ENCODE data around the gene MGME1. TPM values are rescaled to one million over a fixed set of nuclear protein-coding genes. Genes with fewer than 3 reads are reported as not detected.

MGME1 gene
- total RNA-seq, 1 donor from 2014 or later = 4.8 TPM

DNA sequence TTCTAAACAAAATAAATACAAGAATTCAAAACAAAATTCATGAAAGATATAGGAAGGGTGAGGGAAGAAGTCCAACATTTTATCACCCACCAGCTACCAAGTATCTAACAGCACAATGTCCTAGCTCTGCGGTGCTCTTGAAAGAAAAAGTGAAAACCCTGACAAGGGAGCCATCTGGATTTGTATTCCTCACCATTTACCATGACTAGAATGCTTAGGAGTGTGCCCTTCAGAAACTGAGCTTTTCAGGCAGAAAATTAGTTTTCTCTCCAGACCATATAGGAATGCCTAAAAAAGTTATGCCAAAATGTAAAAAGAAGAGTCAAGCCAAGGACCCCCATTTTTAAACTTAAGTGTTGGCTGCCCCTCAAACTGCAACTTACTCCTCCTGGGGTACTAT, 4.7 kb upstream of the MGME1 start:
- Mint-ChIP-seq H3K27me3 (ENCODE audit: unreplicated experiment) (peaks cover 7% of the 10 kb centered on the region), H3K4me3 (ENCODE audit: unreplicated experiment) (no peak overlapping the region), H3K9me3 (ENCODE audit: unreplicated experiment) (peaks cover 7% of the 10 kb centered on the region), H3K36me3 (ENCODE audit: unreplicated experiment) (no peaks in the 10 kb centered on the region), H3K4me1 (ENCODE audit: low read depth, unreplicated experiment) (peaks cover 43% of the 10 kb centered on the region), H3K27ac (ENCODE audit: unreplicated experiment) (no peak overlapping the region)
- TF ChIP-seq, protein P1, sequence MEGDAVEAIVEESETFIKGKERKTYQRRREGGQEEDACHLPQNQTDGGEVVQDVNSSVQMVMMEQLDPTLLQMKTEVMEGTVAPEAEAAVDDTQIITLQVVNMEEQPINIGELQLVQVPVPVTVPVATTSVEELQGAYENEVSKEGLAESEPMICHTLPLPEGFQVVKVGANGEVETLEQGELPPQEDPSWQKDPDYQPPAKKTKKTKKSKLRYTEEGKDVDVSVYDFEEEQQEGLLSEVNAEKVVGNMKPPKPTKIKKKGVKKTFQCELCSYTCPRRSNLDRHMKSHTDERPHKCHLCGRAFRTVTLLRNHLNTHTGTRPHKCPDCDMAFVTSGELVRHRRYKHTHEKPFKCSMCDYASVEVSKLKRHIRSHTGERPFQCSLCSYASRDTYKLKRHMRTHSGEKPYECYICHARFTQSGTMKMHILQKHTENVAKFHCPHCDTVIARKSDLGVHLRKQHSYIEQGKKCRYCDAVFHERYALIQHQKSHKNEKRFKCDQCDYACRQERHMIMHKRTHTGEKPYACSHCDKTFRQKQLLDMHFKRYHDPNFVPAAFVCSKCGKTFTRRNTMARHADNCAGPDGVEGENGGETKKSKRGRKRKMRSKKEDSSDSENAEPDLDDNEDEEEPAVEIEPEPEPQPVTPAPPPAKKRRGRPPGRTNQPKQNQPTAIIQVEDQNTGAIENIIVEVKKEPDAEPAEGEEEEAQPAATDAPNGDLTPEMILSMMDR (IDR thresholded peaks at IDR 0.05; ENCODE audit: partially characterized antibody, unreplicated experiment) = no peak
- no peak for DNase-seq

DNA sequence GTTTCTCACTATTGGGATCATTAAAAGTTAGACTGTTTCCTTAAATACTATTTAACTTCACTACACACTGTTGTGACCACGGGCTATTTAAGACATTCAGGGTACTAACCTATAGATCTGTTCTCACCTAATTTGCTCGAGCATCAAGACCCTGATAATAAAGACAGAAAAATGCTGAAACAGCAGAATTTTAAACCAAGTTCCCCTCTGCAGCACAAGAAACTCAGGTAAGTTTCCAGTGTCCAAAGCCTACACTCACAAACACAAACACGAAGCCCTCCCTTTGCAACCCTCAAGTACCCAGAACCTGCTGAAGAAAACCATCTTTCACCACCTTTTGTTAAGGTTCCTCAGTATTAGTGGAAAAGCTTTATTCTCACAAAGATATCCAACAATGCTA, 4.2 kb upstream of the MGME1 start:
- H3K4me1 Mint-ChIP-seq (ENCODE audit: low read depth, unreplicated experiment) = peaks cover 38% of the 10 kb centered on the region
- H3K36me3 Mint-ChIP-seq (ENCODE audit: unreplicated experiment) = no peaks in the 10 kb centered on the region
- H3K4me3 Mint-ChIP-seq (ENCODE audit: unreplicated experiment) = peak overlapping the region; percentile 23
- TF ChIP-seq, protein P1 (IDR thresholded peaks at IDR 0.05; ENCODE audit: partially characterized antibody, unreplicated experiment) = no peak
- H3K9me3 Mint-ChIP-seq (ENCODE audit: unreplicated experiment) = peaks cover 10% of the 10 kb centered on the region
- no peak for DNase-seq
- peaks cover 8% of the 10 kb centered on the region for H3K27me3 Mint-ChIP-seq (ENCODE audit: unreplicated experiment)
- no peak overlapping the region for H3K27ac Mint-ChIP-seq (ENCODE audit: unreplicated experiment)

DNA sequence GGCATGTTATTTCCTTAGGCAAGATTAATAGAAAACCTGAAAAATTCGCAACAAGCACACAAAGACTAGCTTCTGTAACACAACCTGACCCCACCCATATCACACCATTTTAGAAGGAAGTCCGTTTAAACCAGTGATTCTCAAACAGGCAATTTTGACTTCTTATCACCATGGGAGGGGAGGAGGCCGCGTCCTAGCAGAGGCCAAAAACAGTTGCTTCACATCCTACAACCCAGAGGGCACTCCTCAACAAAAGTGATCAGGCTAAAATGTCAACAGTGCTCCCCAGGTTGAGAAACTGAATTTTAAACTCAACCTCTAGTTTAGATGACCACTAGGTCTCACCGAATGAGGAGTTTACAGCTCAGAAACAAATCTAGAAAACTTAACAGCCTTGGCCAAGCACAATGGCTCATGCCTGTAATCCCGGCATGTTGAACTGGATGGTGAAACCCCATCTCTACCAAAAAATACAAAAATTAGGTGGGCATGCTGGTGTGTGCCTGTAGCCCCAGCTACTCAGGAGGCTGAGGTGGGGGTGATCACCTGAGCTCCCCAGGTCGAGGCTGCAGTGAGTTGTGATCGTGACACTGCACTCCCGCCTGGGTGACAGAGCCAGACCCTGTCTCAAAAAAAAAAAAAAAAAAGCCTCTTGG, 3.6 kb upstream of the MGME1 start:
- H3K4me1 Mint-ChIP-seq (ENCODE audit: low read depth, unreplicated experiment) = peaks cover 40% of the 10 kb centered on the region
- H3K4me3 Mint-ChIP-seq (ENCODE audit: unreplicated experiment) = no peak overlapping the region
- H3K9me3 Mint-ChIP-seq (ENCODE audit: unreplicated experiment) = peaks cover 12% of the 10 kb centered on the region
- TF ChIP-seq, protein P1 (IDR thresholded peaks at IDR 0.05; ENCODE audit: partially characterized antibody, unreplicated experiment) = no peak
- peaks cover 12% of the 10 kb centered on the region for H3K27me3 Mint-ChIP-seq (ENCODE audit: unreplicated experiment)
- DNase-seq = no peak
- H3K27ac Mint-ChIP-seq (ENCODE audit: unreplicated experiment) = no peak overlapping the region
- no peaks in the 10 kb centered on the region for H3K36me3 Mint-ChIP-seq (ENCODE audit: unreplicated experiment)

DNA sequence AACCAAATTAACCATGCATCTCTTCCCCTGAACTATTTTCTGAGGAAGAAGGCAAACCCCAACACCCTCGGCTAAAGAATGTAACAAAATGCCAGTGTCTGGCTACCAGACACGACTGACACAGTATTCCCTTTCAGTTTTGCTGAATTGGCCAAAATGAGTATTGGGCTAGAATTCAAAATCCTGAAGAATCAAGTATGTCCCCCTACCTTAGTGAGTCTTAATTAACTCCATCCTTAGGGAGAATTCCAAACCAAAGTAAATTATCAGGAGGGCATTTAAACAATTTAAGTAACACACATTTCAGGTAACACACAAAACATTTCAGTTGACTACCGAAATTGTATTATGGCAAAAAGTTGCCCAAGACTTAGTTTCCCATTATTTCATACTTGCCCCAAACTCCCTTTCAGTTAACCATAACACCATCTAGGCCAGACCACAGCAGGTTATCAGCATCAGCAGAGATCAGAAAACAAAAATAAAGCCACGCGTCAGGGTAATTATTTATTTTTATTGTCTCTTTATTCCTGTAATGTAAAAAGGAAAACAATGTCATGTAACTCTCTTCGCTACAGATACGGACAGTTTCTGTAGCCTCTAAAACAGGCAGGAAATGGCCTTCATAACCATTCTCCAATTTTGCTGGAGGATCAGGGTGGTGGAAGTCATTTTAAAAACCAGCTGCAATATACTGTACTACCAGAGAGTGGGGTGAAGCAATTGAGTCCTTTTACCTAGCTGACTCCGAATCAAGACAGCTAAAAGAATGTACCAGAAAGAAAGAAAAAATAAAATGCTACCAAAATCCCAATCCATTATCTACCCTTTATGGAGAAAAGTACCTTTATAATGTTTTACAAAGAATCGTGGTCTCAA, 2.1 kb upstream of the MGME1 start:
- peaks cover 39% of the 10 kb centered on the region for H3K4me1 Mint-ChIP-seq (ENCODE audit: low read depth, unreplicated experiment)
- H3K36me3 Mint-ChIP-seq (ENCODE audit: unreplicated experiment) = no peaks in the 10 kb centered on the region
- peak overlapping the region; percentile 87 for H3K4me3 Mint-ChIP-seq (ENCODE audit: unreplicated experiment)
- H3K27me3 Mint-ChIP-seq (ENCODE audit: unreplicated experiment) = peaks cover 12% of the 10 kb centered on the region
- DNase-seq = no peak
- TF ChIP-seq, protein P1 (IDR thresholded peaks at IDR 0.05; ENCODE audit: partially characterized antibody, unreplicated experiment) = no peak
- peaks cover 12% of the 10 kb centered on the region for H3K9me3 Mint-ChIP-seq (ENCODE audit: unreplicated experiment)
- peak overlapping the region; percentile 75 for H3K27ac Mint-ChIP-seq (ENCODE audit: unreplicated experiment)

Measured in glutamatergic neuron (in vitro differentiated cells).